Measurements from ENCODE around the gene MSH5.
A peak's percentile ranks its signal among the peaks of the same experiment; 100 is the strongest.
"Not testable (repeated sequence)": the region's sequence is repeated elsewhere in the genome, so short reads cannot be mapped to it uniquely, and the experiment has no call there.

Gene MSH5

GRCh38 chr6:31805939-31806469 lies 66.2 kb downstream of the MSH5 start:
- no peak for DNase-seq (ENCODE audit: low spot score)

GRCh38 chr6:31806470-31807272 lies 66.9 kb downstream of the MSH5 start, which contains the start of gene LSM2:
LSM2 (minus strand) TSS chr6:31806966; CDS start chr6:31806757, 209 bp downstream.
- DNase-seq (ENCODE audit: low spot score): peak; percentile 98

DNA sequence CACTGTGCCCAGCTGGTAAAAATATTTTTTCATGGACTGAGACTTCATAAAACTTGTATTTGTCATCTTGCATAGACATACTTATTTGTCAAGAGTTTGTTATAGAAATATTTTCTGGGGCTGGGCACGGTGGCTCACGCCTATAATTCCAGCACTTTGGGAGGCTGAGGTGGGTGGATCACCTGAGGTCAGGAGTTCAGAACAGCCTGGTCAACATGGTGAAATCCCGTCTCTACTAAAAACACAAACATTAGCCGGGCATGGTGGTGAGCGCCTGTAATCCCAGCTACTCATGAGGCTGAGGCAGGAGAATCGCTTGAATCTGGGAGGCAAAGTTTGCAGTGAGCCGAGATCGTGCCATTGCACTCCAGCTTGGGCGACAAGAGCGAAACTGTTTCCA lies 68.8 kb downstream of the MSH5 start:
- not testable (repeated sequence) for DNase-seq (ENCODE audit: low spot score)

DNA sequence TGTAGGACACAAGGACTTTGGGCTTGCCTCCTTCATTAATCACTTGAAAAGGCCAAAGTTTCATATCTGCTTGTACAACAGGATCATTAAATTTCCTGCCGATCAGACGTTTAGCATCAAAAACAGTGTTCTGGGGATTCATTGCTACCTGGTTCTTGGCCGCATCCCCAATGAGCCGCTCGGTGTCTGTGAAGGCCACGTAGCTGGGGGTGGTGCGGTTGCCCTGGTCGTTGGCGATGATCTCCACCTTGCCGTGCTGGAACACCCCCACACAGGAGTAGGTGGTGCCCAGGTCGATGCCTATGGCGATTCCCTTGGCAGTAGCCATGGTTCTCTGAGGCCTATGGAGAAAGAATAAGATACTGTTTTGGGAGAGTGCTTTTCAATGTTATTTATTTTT lies 71.8 kb downstream of the MSH5 start:
- no peak for DNase-seq (ENCODE audit: low spot score)
